HG02943 (cell line): ENCODE measurements around the gene NOP9.

ENCODE experiments used
- ATAC-seq: cut with Tn5 transposase; IDR thresholded peaks from one replicate; pipeline ENCODE4 v1.9.1; 2021; ENCODE audit warnings: mild to moderate bottlenecking, low read depth, moderate library complexity; ENCODE audit not compliant: unreplicated experiment

Gene NOP9, protein sequence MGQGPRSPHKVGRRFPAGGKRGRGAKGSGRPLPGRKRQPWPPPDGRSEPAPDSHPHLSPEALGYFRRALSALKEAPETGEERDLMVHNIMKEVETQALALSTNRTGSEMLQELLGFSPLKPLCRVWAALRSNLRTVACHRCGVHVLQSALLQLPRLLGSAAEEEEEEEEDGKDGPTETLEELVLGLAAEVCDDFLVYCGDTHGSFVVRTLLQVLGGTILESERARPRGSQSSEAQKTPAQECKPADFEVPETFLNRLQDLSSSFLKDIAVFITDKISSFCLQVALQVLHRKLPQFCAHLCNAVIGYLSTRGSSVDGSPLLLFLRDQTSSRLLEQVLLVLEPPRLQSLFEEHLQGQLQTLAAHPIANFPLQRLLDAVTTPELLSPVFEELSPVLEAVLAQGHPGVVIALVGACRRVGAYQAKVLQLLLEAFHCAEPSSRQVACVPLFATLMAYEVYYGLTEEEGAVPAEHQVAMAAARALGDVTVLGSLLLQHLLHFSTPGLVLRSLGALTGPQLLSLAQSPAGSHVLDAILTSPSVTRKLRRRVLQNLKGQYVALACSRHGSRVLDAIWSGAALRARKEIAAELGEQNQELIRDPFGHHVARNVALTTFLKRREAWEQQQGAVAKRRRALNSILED

GRCh38 chr14:24299255-24300191 is at the start of gene NOP9, which contains the start of gene DHRS1:
TSS of gene NOP9 (plus strand) at chr14:24299850. CDS start at chr14:24299955, 105 bp downstream.
TSS of gene DHRS1 (minus strand) at chr14:24299780. CDS start at chr14:24299106, 674 bp downstream.
- peak; percentile 62 for ATAC-seq

DNA sequence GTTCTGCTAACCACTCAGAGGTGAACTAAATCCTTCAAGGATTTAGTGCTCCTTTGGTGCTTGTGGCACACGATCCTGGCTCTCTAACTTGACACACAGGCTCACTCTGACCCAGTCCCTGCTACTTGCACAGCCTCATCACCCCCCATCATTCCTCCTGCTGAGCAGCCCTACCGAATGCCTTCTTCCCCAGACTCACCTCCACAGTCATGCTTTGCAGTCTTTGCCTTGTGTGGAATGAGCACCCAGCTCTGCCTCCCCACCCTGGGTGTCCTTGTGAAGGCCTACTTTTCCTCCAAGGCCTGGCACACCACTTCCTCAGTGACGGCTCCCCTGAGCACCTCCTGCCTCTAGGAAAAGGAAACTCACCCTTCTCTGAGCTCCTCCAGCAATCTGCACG is 49.3 kb upstream of the NOP9 start:
- ATAC-seq, result no peak

DNA sequence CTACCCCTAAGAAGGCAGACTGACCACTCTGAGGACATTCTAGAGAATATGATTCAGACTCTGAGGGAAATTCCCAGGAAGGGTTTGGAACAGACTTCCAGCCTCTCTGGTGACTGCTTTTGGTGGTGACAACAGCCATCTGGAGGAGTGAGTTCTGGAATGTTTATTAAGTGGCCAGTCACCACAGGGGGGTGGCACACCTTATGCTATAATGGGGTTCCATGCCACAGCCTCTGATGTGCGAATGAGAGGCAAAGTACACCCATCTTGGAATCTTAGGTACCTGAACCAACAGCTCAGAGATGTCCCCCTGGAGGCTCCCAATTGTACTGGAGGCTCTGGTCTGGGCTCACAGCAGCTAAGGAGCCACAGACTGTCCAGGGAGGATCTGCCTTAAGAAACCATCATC is 47.8 kb upstream of the NOP9 start:
- ATAC-seq, result no peak

DNA sequence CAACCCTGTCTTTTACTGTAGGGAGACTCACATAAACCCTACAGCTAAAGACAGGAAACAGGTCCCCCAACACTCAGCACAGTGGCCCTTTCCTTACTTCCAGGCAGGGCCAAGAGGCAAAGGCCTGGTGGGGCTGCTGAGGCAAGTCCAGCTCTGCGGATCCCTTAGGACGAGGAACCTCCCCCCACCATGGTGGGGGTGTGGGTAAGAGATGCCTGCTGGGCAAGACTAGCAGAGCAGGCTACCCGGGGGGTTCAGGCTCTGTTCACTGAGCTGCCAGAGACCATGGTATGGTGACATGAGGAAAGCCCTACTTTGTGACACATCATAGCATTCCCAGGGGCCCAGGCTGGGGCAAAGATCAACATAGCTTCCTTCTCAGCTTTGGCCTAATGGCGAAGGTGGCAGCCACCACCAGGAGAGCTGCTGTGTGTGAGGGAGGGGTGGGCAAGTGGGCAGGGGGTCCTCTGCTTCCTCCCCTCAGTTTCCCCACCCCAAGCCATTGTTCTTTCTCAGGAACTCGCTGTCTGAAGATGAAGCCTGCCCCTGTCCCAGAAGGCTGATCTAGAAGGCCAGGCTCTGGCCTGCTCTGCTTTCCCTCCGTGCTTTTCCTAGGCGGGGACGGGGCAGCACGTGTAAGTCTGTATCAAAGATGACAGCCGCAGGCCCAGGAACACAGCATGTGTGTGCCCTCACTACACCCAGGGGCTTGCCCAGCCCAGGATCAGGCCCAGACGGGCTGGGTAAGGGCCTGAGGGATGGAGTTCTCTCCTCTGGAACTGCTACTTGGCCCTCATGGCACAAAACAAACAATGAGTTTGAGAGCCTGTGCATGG is 47.1 kb upstream of the NOP9 start:
- no peak for ATAC-seq

GRCh38 chr14:24253936-24254335 is 45.7 kb upstream of the NOP9 start:
- ATAC-seq, result no peak

DNA sequence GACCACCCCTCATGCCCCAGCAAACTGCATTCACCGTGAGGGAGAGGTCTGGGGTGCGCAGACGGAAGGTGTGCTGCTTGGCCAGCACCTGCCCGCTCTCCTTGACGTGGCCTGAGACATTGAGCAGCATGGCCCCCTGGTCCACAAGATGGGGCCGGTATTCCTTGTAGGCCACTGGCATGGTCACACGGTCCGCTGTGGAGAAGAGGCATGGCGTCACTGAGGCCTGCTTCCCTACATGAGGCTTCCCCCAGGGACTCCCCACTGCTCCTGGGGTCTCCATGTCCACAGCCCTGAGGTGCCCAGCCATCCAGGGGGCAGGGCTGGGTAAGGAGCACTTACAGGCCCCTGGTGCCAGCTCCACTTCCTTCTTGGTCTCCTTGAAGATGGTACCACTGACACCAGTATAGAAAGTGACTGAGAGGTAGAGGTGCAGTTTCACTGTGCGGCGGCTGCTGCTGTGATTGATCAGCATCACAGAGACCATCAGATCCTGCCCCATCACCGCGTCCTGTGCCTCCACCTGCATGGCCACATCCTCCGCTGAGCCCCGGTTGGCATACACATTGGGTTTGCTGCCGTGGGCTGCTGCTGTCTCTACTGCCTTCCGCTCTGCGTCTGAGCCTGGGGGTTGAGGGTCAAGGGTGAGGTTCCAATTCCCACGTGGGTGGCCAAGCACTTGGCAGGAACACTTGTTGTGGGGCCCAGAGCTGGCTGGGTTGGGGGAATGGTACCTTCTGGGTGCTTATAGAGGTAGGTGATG is 44.8 kb upstream of the NOP9 start:
- no peak for ATAC-seq

DNA sequence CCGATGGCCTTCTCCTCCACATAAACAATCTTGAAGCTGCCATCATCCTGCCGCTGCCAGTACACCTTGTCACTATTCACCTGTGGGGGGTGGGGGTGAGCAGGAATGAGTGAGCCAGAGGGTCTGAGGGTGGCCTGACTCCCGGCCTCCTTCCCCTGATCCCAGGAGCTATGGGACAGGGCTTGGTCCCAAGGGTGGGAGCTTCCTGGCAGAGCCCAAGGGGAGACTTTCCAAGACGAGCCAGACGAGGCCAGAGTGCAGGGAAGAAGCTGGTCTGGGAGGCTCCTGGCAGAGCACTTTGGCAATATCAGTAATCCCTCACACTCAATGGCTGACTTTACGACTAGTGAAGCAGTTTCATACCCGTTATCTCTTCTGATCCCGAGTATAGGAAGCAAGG is 44.2 kb upstream of the NOP9 start:
- no peak for ATAC-seq

GRCh38 chr14:24255931-24256711 is 43.5 kb upstream of the NOP9 start:
- ATAC-seq, result no peak

- ATAC-seq, result no peak
Measured at GRCh38 chr14:24256960-24257359, 42.7 kb upstream of the NOP9 start.

- no peak for ATAC-seq
Measured at GRCh38 chr14:24258119-24258518, 41.5 kb upstream of the NOP9 start.

- ATAC-seq, result no peak
Measured at GRCh38 chr14:24258548-24259265, 40.9 kb upstream of the NOP9 start.

GRCh38 chr14:24259282-24260025 is 40.2 kb upstream of the NOP9 start:
- ATAC-seq, result no peak

GRCh38 chr14:24260026-24260779 is 39.4 kb upstream of the NOP9 start:
- ATAC-seq, result no peak

DNA sequence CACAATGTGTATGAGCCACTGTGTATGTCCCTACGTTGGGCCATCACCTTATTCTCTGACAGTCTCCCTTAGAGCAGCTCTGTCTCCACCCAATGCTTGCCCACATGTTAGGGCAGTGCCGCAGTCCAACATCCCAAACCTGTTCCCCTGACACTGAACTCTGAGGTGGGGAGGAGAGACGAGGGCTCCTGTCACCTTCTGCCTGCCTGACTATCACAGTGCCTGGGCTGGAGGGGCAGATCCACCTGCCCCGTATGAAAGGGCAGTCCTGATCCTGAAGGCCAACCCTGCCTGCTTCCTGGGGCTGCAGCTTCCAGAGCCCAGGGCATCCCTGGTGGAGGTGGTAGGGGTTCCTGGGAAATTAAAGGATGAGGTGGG is 38.9 kb upstream of the NOP9 start:
- no peak for ATAC-seq

- no peak for ATAC-seq
Measured at GRCh38 chr14:24261256-24261968, 38.2 kb upstream of the NOP9 start.

DNA sequence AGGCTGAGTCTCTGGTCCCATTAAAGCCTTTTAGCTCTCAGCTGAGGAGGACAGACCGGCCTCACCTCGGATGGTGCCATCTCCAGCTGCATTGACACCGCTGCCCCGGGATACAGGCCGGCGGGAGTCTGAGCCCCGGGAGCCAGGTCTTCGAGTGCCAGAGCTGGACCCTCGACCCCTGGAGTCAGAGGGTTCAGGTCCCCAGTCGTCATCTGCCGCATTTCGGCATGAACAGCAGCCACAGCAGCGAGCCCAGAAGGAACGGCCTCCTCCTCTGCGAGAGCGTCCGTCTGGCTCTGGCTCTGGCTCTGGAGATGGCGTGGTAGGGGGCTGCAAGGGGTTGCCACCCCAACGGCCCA is 37.7 kb upstream of the NOP9 start:
- no peak for ATAC-seq
